HepG2 (cell line): Measurements from ENCODE around the gene AKAIN1. TPM values are rescaled to one million over a fixed set of nuclear protein-coding genes. Genes with fewer than 3 reads are reported as not detected.

ENCODE experiments used
- ETV5 ChIP-seq: IDR thresholded peaks from 2 replicates; pipeline ENCODE4 v1.6.1; 2018; ENCODE audit warnings: missing biosample characterization, missing genetic modification reagents, inconsistent platforms, borderline replicate concordance
- GATAD2A ChIP-seq: IDR thresholded peaks from 2 replicates; pipeline ENCODE4 v1.6.1; 2016
- HNF4G ChIP-seq, 2 experiments: sonication (generic) in 1 of 2; formaldehyde crosslinking in 1 of 2; IDR thresholded peaks; 2 replicates each; pipeline versions ENCODE4 v1.4.0 to v1.6.1; 2011 to 2020; ENCODE audit warnings: borderline replicate concordance in 2 of 2, low read depth in 2 of 2, mild to moderate bottlenecking in 2 of 2, low read length in 1 of 2, missing genetic modification reagents in 1 of 2, moderate library complexity in 1 of 2
- NFATC3 ChIP-seq: sonication (generic); formaldehyde crosslinking; IDR thresholded peaks from 2 replicates; pipeline ENCODE4 v1.5.1; 2020; ENCODE audit warnings: mild to moderate bottlenecking, missing genetic modification reagents
- PAX8 ChIP-seq: sonication (generic); formaldehyde crosslinking; IDR thresholded peaks from 2 replicates; pipeline ENCODE4 v1.8.0; 2022; ENCODE audit warnings: mild to moderate bottlenecking, missing genetic modification reagents, borderline replicate concordance
- SMARCC2 ChIP-seq: fragments of 450-650 bp; IDR thresholded peaks from 2 replicates; pipeline ENCODE4 v1.6.1; 2017; ENCODE audit warnings: antibody characterized with exemption, mild to moderate bottlenecking
- ZNF17 ChIP-seq: sonication (generic); formaldehyde crosslinking; IDR thresholded peaks from 2 replicates; pipeline ENCODE4 v1.5.0; 2020; ENCODE audit warnings: mild to moderate bottlenecking, missing genetic modification reagents
- ZNF292 ChIP-seq: sonication (generic); formaldehyde crosslinking; IDR thresholded peaks from 2 replicates; pipeline ENCODE4 v1.8.1; 2022; ENCODE audit warnings: mild to moderate bottlenecking, low read depth, missing genetic modification reagents, borderline replicate concordance
- ZNF329 ChIP-seq: sonication (generic); formaldehyde crosslinking; IDR thresholded peaks from 2 replicates; pipeline ENCODE4 v1.9.0; 2021; ENCODE audit warnings: low read depth, mild to moderate bottlenecking, missing genetic modification reagents
- ZNF333 ChIP-seq: sonication (generic); formaldehyde crosslinking; IDR thresholded peaks from 2 replicates; pipeline ENCODE4 v1.4.0; 2020; ENCODE audit warnings: mild to moderate bottlenecking, missing genetic modification reagents, borderline replicate concordance
- ZNF557 ChIP-seq: sonication (generic); formaldehyde crosslinking; IDR thresholded peaks from 2 replicates; pipeline ENCODE4 v1.4.0; 2020; ENCODE audit warnings: missing genetic modification reagents
- ZZZ3 ChIP-seq: sonication (generic); formaldehyde crosslinking; IDR thresholded peaks from 2 replicates; pipeline ENCODE4 v1.4.0; 2020; ENCODE audit warnings: missing genetic modification reagents, mild to moderate bottlenecking, borderline replicate concordance
- polyA plus RNA-seq, 8 experiments: library from polyadenylated mRNA; depleted of rRNA in 3 of 8; stranded (reverse) in 7 of 8; unstranded in 1 of 8; fragments of >200 nt; fragmentation: Illumina TruSeq in 4 of 8; extraction: Trizol in 4 of 8; gene quantifications; 2 replicates each; pipeline versions ENCODE4 v1.2.1 to v1.2.3, GENCODE V29; 2011 to 2016; ENCODE audit warnings: low read depth in 4 of 8, missing spikeins in 1 of 8, mixed read lengths in 1 of 8; ENCODE audit not compliant: insufficient read depth in 1 of 8
- total RNA-seq, 5 experiments: library from RNA; depleted of rRNA; stranded (reverse); fragments of >200 nt; fragmentation: Illumina TruSeq; extraction: Trizol; gene quantifications; 2 replicates each; pipeline ENCODE4 v1.2.3, GENCODE V29; 2016; ENCODE audit warnings: low read depth in 1 of 5
- TF ChIP-seq, protein P1 (sequence below): sonication (generic); formaldehyde crosslinking; IDR thresholded peaks from 2 replicates; pipeline ENCODE4 v1.5.0; 2020; ENCODE audit warnings: mild to moderate bottlenecking, missing genetic modification reagents, borderline replicate concordance
- TF ChIP-seq, protein P2 (sequence below): sonication (generic); formaldehyde crosslinking; IDR thresholded peaks from 2 replicates; pipeline ENCODE4 v1.4.0; 2020; ENCODE audit warnings: missing genetic modification reagents
- TF ChIP-seq, protein P3 (sequence below): sonication (generic); formaldehyde crosslinking; IDR thresholded peaks from 2 replicates; pipeline ENCODE4 v1.9.0; 2021; ENCODE audit warnings: missing genetic modification reagents, borderline replicate concordance

The AKAIN1 gene
- total and polyA plus RNA-seq, 2 of the 13 experiments (the other 11 are each of a cell fraction or from before 2014, with no cell fraction given) = not detected

DNA sequence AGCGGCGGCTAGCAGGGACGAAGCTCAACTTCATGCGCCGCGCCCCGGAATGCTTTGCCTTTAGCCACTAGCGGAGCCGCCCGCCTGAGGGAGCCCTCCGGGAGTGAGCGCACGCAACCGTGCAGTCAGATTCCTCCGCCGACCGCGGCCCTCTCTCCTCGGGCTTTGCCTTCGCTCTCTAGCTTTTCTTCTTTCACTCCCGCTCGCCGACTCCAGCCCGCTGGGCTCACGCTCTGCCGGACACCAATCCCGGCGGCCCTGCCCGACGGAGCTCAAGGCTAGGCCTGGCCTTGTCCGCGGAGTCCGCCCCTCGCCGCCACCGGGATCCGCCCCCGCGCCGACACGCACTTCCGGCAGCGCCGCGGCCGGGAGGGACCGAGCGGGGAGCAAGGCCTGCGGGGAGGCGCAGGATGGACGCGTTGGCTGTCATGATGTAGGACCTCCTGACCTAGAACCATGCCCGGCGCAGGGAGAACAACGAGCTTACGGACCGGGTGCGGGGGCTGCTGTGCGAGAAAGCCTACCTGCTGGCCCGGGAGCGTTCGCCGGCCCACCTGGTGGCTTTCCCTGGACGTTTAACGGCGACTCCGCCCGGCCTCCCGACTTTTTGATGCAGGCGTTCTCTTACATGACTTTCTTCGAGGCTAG, 40.8 kb upstream of the AKAIN1 start (continued):
- TF ChIP-seq, protein P1, sequence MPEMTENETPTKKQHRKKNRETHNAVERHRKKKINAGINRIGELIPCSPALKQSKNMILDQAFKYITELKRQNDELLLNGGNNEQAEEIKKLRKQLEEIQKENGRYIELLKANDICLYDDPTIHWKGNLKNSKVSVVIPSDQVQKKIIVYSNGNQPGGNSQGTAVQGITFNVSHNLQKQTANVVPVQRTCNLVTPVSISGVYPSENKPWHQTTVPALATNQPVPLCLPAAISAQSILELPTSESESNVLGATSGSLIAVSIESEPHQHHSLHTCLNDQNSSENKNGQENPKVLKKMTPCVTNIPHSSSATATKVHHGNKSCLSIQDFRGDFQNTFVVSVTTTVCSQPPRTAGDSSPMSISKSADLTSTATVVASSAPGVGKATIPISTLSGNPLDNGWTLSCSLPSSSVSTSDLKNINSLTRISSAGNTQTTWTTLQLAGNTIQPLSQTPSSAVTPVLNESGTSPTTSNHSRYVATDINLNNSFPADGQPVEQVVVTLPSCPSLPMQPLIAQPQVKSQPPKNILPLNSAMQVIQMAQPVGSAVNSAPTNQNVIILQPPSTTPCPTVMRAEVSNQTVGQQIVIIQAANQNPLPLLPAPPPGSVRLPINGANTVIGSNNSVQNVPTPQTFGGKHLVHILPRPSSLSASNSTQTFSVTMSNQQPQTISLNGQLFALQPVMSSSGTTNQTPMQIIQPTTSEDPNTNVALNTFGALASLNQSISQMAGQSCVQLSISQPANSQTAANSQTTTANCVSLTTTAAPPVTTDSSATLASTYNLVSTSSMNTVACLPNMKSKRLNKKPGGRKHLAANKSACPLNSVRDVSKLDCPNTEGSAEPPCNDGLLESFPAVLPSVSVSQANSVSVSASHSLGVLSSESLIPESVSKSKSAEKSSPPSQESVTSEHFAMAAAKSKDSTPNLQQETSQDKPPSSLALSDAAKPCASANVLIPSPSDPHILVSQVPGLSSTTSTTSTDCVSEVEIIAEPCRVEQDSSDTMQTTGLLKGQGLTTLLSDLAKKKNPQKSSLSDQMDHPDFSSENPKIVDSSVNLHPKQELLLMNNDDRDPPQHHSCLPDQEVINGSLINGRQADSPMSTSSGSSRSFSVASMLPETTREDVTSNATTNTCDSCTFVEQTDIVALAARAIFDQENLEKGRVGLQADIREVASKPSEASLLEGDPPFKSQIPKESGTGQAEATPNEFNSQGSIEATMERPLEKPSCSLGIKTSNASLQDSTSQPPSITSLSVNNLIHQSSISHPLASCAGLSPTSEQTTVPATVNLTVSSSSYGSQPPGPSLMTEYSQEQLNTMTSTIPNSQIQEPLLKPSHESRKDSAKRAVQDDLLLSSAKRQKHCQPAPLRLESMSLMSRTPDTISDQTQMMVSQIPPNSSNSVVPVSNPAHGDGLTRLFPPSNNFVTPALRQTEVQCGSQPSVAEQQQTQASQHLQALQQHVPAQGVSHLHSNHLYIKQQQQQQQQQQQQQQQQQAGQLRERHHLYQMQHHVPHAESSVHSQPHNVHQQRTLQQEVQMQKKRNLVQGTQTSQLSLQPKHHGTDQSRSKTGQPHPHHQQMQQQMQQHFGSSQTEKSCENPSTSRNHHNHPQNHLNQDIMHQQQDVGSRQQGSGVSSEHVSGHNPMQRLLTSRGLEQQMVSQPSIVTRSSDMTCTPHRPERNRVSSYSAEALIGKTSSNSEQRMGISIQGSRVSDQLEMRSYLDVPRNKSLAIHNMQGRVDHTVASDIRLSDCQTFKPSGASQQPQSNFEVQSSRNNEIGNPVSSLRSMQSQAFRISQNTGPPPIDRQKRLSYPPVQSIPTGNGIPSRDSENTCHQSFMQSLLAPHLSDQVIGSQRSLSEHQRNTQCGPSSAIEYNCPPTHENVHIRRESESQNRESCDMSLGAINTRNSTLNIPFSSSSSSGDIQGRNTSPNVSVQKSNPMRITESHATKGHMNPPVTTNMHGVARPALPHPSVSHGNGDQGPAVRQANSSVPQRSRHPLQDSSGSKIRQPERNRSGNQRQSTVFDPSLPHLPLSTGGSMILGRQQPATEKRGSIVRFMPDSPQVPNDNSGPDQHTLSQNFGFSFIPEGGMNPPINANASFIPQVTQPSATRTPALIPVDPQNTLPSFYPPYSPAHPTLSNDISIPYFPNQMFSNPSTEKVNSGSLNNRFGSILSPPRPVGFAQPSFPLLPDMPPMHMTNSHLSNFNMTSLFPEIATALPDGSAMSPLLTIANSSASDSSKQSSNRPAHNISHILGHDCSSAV = no peak; the same call in 1 of the 2 replicates
- TF ChIP-seq ETV5 (CRISPR knock-in tag) = peak; percentile 75
- no peak for TF ChIP-seq NFATC3 (CRISPR knock-in tag)
- no peak for TF ChIP-seq ZNF17 (CRISPR knock-in tag)
- peak; percentile 92; the same call in 1 of the 2 replicates for TF ChIP-seq ZZZ3 (CRISPR knock-in tag)
- TF ChIP-seq, protein P2, sequence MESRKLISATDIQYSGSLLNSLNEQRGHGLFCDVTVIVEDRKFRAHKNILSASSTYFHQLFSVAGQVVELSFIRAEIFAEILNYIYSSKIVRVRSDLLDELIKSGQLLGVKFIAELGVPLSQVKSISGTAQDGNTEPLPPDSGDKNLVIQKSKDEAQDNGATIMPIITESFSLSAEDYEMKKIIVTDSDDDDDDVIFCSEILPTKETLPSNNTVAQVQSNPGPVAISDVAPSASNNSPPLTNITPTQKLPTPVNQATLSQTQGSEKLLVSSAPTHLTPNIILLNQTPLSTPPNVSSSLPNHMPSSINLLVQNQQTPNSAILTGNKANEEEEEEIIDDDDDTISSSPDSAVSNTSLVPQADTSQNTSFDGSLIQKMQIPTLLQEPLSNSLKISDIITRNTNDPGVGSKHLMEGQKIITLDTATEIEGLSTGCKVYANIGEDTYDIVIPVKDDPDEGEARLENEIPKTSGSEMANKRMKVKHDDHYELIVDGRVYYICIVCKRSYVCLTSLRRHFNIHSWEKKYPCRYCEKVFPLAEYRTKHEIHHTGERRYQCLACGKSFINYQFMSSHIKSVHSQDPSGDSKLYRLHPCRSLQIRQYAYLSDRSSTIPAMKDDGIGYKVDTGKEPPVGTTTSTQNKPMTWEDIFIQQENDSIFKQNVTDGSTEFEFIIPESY (CRISPR knock-in tag) = peak; percentile 36
- TF ChIP-seq HNF4G (IDR thresholded peaks at IDR 0.05; ENCODE audit: borderline replicate concordance, low read depth, low read length) = no peak
- TF ChIP-seq HNF4G (CRISPR knock-in tag; IDR thresholded peaks at IDR 0.05; ENCODE audit: borderline replicate concordance, low read depth) = no peak
- no peak for TF ChIP-seq GATAD2A
- no peak for TF ChIP-seq SMARCC2
- no peak; the same call in 1 of the 2 replicates for TF ChIP-seq PAX8 (CRISPR knock-in tag)
- TF ChIP-seq ZNF557 (CRISPR knock-in tag) = no peak
- peak; percentile 57; the same call in 1 of the 2 replicates for TF ChIP-seq ZNF333 (CRISPR knock-in tag)
- peak; percentile 75; the same call in 1 of the 2 replicates for TF ChIP-seq ZNF329 (CRISPR knock-in tag)
- TF ChIP-seq ZNF292 (CRISPR knock-in tag) = peak; percentile 22; the same call in 1 of the 2 replicates
- TF ChIP-seq, protein P3, sequence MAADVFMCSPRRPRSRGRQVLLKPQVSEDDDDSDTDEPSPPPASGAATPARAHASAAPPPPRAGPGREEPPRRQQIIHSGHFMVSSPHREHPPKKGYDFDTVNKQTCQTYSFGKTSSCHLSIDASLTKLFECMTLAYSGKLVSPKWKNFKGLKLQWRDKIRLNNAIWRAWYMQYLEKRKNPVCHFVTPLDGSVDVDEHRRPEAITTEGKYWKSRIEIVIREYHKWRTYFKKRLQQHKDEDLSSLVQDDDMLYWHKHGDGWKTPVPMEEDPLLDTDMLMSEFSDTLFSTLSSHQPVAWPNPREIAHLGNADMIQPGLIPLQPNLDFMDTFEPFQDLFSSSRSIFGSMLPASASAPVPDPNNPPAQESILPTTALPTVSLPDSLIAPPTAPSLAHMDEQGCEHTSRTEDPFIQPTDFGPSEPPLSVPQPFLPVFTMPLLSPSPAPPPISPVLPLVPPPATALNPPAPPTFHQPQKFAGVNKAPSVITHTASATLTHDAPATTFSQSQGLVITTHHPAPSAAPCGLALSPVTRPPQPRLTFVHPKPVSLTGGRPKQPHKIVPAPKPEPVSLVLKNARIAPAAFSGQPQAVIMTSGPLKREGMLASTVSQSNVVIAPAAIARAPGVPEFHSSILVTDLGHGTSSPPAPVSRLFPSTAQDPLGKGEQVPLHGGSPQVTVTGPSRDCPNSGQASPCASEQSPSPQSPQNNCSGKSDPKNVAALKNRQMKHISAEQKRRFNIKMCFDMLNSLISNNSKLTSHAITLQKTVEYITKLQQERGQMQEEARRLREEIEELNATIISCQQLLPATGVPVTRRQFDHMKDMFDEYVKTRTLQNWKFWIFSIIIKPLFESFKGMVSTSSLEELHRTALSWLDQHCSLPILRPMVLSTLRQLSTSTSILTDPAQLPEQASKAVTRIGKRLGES (CRISPR knock-in tag) = 0 out of 2 replicates have a peak, but pooled peaks have one; percentile 22
